ENCODE results near the gene LIN28A. TPM values are rescaled to one million over a fixed set of nuclear protein-coding genes. Genes with fewer than 3 reads are reported as not detected.

LIN28A gene
- total and polyA plus RNA-seq, 10 of the 15 experiments (the other 5 are each of a cell fraction or from before 2014, with no cell fraction given) = 0.13 to 0.59 (median 0.30) TPM; not detected in 7

DNA sequence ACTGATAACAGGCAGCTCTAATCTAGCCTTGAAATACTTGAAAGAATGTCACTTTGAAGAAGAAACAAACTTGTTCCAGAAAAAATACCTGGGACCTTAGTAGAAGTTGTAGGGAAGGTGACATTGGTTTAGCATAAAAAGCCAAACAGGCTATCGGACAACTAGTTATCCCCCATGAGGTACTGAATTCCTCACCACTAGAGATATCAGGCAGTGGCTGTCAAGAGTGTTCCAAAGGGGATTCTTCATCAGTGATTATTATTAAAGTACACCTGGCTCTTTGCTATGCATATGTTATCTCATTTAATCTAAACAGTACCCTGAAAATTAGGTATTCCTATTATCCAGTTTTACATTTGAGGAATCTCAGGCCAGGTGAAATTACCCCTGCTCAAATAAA, 48.5 kb downstream of the LIN28A start:
- H3K9me3 ChIP-seq (replicated peaks; ENCODE audit: control insufficient read depth, insufficient read depth, low read length) = no peaks in the 10 kb centered on the region

More for the DNA sequence above, 48.5 kb downstream of the LIN28A start:
- ChIA-PET POLR2A (interaction anchor here (0.6 kb wide), 1 partner anchor 532 kb away, joined by 3 read pairs; no protein-coding TSS in a partner anchor), SMC1A (ENCODE audit: uncharacterized antibody, unreplicated experiment) (no interaction called here), CTCF (interaction anchor here (2.6 kb wide), 1 partner anchor 12 kb away, joined by 14 read pairs; the partner anchor contains the start of gene HMGN2), RAD21 (ENCODE audit: unreplicated experiment) (no interaction called here)
- BruUV-seq (replicated peaks) = no TSS peak
- peaks cover 4 to 18% of the 10 kb centered on the region in 2 experiments; a peak in 3 of 4 replicates for H3K36me3 ChIP-seq (ENCODE audit: control insufficient read depth in 2 of 2, insufficient read depth in 2 of 2, low read length in 1 of 2)
- H3K27ac ChIP-seq (ENCODE audit: control insufficient read depth, insufficient read depth) = no peak overlapping the region
- H4K20me1 ChIP-seq (ENCODE audit: control insufficient read depth, insufficient read depth) = no peaks in the 10 kb centered on the region
- TF ChIP-seq IKZF2 (IDR thresholded peaks at IDR 0.05) = no peak
- no peak for TF ChIP-seq LARP7 (IDR thresholded peaks at IDR 0.05)
- TF ChIP-seq ZBTB33 (IDR thresholded peaks at IDR 0.05) = no peak
- TF ChIP-seq SUZ12 (IDR thresholded peaks at IDR 0.05; ENCODE audit: unreplicated experiment) = no peak
- TF ChIP-seq PML (IDR thresholded peaks at IDR 0.05; ENCODE audit: low read length) = no peak
- no peak for TF ChIP-seq REST (IDR thresholded peaks at IDR 0.05; ENCODE audit: low read depth, low read length)
- no peak for TF ChIP-seq POU2F2 (IDR thresholded peaks at IDR 0.05; ENCODE audit: borderline replicate concordance, low read depth, low read length)
- TF ChIP-seq TCF12 (IDR thresholded peaks at IDR 0.05; ENCODE audit: low read depth, low read length) = no peak
- TF ChIP-seq RAD21 (IDR thresholded peaks at IDR 0.05; ENCODE audit: insufficient read depth, low read depth, low read length) = no peak
- in situ Hi-C loops (cut with MboI) (no loop called here), intact Hi-C loops (cut with micrococcal nuclease; ENCODE audit: unreplicated experiment) (no loop called here)
- no peak overlapping the region for H3K4me3 ChIP-seq
- no peaks in the 10 kb centered on the region for H3K79me2 ChIP-seq (ENCODE audit: control insufficient read depth, insufficient read depth, low read length)
- H3K27me3 ChIP-seq (replicated peaks in 1 of 2; ENCODE audit: control insufficient read depth in 2 of 2, insufficient read depth in 2 of 2, low read length in 1 of 2) = no peaks in the 10 kb centered on the region
- 100% methylated on average over 1 of the region's 1 CpG for WGBS (ENCODE audit: insufficient coverage, insufficient replicate concordance, low lambda C conversion rate, missing lambda C conversion rate)
- no peak overlapping the region for H3K4me2 ChIP-seq (ENCODE audit: control insufficient read depth, insufficient read depth)
- H2AFZ ChIP-seq (ENCODE audit: control insufficient read depth, low read depth, low read length) = no peak overlapping the region
- FAIRE-seq = no peak
- ATAC-seq = no peak
- no peaks in the 10 kb centered on the region for H3K4me1 ChIP-seq (ENCODE audit: control insufficient read depth, insufficient read depth, low read length)
- DNase-seq (ENCODE audit: low read depth, low spot score) = no peak
- no peak overlapping the region for H3K9ac ChIP-seq (ENCODE audit: control insufficient read depth, insufficient read depth, low read length)
